Mammary epithelial cell (primary cell): ENCODE results near the gene TATDN2.

Source experiments
- EZH2 ChIP-seq: IDR thresholded peaks from 2 replicates; pipeline ENCODE4 v1.6.1; 2012; ENCODE audit warnings: low read length, inconsistent platforms, borderline replicate concordance
- TF ChIP-seq, protein P1 (sequence below), 2 donors: IDR thresholded peaks in 1 of 2; conservative IDR thresholded peaks in 1 of 2; 2 replicates each; pipeline ENCODE4 v1.5.1; 2011 to 2012; ENCODE audit warnings: inconsistent platforms in 2 of 2, low read length in 2 of 2, mild to moderate bottlenecking in 2 of 2, control low read depth in 1 of 2, low read depth in 1 of 2; ENCODE audit not compliant: insufficient read depth in 1 of 2; ENCODE audit errors: extremely low read depth in 1 of 2

- TF ChIP-seq, protein P1, sequence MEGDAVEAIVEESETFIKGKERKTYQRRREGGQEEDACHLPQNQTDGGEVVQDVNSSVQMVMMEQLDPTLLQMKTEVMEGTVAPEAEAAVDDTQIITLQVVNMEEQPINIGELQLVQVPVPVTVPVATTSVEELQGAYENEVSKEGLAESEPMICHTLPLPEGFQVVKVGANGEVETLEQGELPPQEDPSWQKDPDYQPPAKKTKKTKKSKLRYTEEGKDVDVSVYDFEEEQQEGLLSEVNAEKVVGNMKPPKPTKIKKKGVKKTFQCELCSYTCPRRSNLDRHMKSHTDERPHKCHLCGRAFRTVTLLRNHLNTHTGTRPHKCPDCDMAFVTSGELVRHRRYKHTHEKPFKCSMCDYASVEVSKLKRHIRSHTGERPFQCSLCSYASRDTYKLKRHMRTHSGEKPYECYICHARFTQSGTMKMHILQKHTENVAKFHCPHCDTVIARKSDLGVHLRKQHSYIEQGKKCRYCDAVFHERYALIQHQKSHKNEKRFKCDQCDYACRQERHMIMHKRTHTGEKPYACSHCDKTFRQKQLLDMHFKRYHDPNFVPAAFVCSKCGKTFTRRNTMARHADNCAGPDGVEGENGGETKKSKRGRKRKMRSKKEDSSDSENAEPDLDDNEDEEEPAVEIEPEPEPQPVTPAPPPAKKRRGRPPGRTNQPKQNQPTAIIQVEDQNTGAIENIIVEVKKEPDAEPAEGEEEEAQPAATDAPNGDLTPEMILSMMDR (conservative IDR thresholded peaks at IDR 0.05 in 1 of 2, IDR thresholded peaks at IDR 0.05 in 1 of 2; ENCODE audit: extremely low read depth in 1 of 2, insufficient read depth in 1 of 2, low read depth in 1 of 2, low read length in 2 of 2), result no peak
- no peak for TF ChIP-seq EZH2
These were observed 14.3 kb upstream of the TATDN2 start for GRCh38 chr3:10233988-10234387.
